ENCODE measurements around the gene MOB3A. TPM values are rescaled to one million over a fixed set of nuclear protein-coding genes. Genes with fewer than 3 reads are reported as not detected.

Gene MOB3A
- total and polyA plus RNA-seq, 2 of the 13 experiments (the other 11 are each of a cell fraction or from before 2014, with no cell fraction given) = 3.5 to 17.8 TPM

- peak; percentile 55; the same call in 1 of the 2 replicates for TF ChIP-seq GATAD2A (CRISPR knock-in tag; IDR thresholded peaks at IDR 0.05)
- no peak for TF ChIP-seq MEIS1 (CRISPR knock-in tag; IDR thresholded peaks at IDR 0.05; ENCODE audit: borderline replicate concordance)
- TF ChIP-seq FOXA3 (CRISPR knock-in tag; IDR thresholded peaks at IDR 0.05) = peak; percentile 39; the same call in 1 of the 2 replicates
- 0 out of 2 replicates have a peak, but pooled peaks have one; percentile 48 for TF ChIP-seq ZNF451 (CRISPR knock-in tag; IDR thresholded peaks at IDR 0.05)
- TF ChIP-seq ZNF333 (CRISPR knock-in tag; IDR thresholded peaks at IDR 0.05; ENCODE audit: borderline replicate concordance) = 0 out of 2 replicates have a peak, but pooled peaks have one; percentile 37
- peak; percentile 76 for TF ChIP-seq HDAC1 (CRISPR knock-in tag; IDR thresholded peaks at IDR 0.05)
- no peak for TF ChIP-seq SP1 (IDR thresholded peaks at IDR 0.05)
- TF ChIP-seq SP1 (CRISPR knock-in tag; IDR thresholded peaks at IDR 0.05) = 0 out of 2 replicates have a peak, but pooled peaks have one; percentile 18
- no peak for TF ChIP-seq TEAD2 (CRISPR knock-in tag; IDR thresholded peaks at IDR 0.05)
- TF ChIP-seq KLF16 (CRISPR knock-in tag; IDR thresholded peaks at IDR 0.05) = peak in 1 of 2 experiments; percentile 71; a peak in 1 of 4 replicates
- TF ChIP-seq POLR2G (IDR thresholded peaks at IDR 0.05; ENCODE audit: low read depth, low read length) = peak; percentile 52; the same call in 1 of the 2 replicates
- peak; percentile 85 for TF ChIP-seq SAP130 (CRISPR knock-in tag; IDR thresholded peaks at IDR 0.05; ENCODE audit: low read depth)
- no peak for TF ChIP-seq ZNF33B (CRISPR knock-in tag; IDR thresholded peaks at IDR 0.05)
- TF ChIP-seq SMAD9 (CRISPR knock-in tag; IDR thresholded peaks at IDR 0.05) = no peak
- no peak for TF ChIP-seq ZNF883 (CRISPR knock-in tag; IDR thresholded peaks at IDR 0.05; ENCODE audit: not compliant biosample characterization)
- peak; percentile 26; the same call in 1 of the 2 replicates for TF ChIP-seq ZNF501 (CRISPR knock-in tag; IDR thresholded peaks at IDR 0.05)
- TF ChIP-seq, protein P1, sequence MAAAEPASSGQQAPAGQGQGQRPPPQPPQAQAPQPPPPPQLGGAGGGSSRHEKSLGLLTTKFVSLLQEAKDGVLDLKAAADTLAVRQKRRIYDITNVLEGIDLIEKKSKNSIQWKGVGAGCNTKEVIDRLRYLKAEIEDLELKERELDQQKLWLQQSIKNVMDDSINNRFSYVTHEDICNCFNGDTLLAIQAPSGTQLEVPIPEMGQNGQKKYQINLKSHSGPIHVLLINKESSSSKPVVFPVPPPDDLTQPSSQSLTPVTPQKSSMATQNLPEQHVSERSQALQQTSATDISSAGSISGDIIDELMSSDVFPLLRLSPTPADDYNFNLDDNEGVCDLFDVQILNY (CRISPR knock-in tag; conservative IDR thresholded peaks at IDR 0.05) = no peak
- no peak for TF ChIP-seq HNF1A (IDR thresholded peaks at IDR 0.05; ENCODE audit: low read depth)
- TF ChIP-seq HNF1A (CRISPR knock-in tag; IDR thresholded peaks at IDR 0.05; ENCODE audit: borderline replicate concordance) = no peak
- TF ChIP-seq ZNF431 (CRISPR knock-in tag; IDR thresholded peaks at IDR 0.05; ENCODE audit: borderline replicate concordance, low read depth) = no peak
- peak; percentile 40; the same call in 1 of the 2 replicates for TF ChIP-seq THAP11 (CRISPR knock-in tag; IDR thresholded peaks at IDR 0.05)
- no peak for TF ChIP-seq AGO1 (IDR thresholded peaks at IDR 0.05; ENCODE audit: low read depth, low read length, poor library complexity, severe bottlenecking)
- TF ChIP-seq ZNF30 (CRISPR knock-in tag; IDR thresholded peaks at IDR 0.05) = no peak
- TF ChIP-seq, protein P2, sequence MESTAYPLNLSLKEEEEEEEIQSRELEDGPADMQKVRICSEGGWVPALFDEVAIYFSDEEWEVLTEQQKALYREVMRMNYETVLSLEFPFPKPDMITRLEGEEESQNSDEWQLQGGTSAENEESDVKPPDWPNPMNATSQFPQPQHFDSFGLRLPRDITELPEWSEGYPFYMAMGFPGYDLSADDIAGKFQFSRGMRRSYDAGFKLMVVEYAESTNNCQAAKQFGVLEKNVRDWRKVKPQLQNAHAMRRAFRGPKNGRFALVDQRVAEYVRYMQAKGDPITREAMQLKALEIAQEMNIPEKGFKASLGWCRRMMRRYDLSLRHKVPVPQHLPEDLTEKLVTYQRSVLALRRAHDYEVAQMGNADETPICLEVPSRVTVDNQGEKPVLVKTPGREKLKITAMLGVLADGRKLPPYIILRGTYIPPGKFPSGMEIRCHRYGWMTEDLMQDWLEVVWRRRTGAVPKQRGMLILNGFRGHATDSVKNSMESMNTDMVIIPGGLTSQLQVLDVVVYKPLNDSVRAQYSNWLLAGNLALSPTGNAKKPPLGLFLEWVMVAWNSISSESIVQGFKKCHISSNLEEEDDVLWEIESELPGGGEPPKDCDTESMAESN (CRISPR knock-in tag; conservative IDR thresholded peaks at IDR 0.05) = 0 out of 2 replicates have a peak, but pooled peaks have one; percentile 61
Observed at GRCh38 chr19:2049741-2050348, 46.3 kb downstream of the MOB3A start (continued).

Data from HepG2 (cell line).